ENCODE measurements around the gene PPP2R3B.

- TF ChIP-seq POLR2A (IDR thresholded peaks at IDR 0.05) (no peak), CTCF (IDR thresholded peaks at IDR 0.05) (no peak), POLR2AphosphoS5 (IDR thresholded peaks at IDR 0.05) (no peak)
These were observed 36.0 kb downstream of the PPP2R3B start for GRCh38 chrX:350534-351323.
